Measurements from ENCODE around the gene RIC1. TPM values are rescaled to one million over a fixed set of nuclear protein-coding genes. Genes with fewer than 3 reads are reported as not detected.

Gene RIC1
- total and polyA plus RNA-seq, 2 of the 8 experiments (the other 6 are each of a cell fraction or from before 2014, with no cell fraction given): 10.7 to 24.5 TPM

- Histone ChIP-seq H4K20me1 (replicated peaks in 1 of 2; ENCODE audit: control insufficient read depth in 1 of 2, insufficient read depth in 2 of 2, low read length in 2 of 2) (no peaks in the 10 kb centered on the region), H2AFZ (ENCODE audit: low read length) (no peak overlapping the region), H2BK120ac (replicated peaks; ENCODE audit: low read depth, low read length) (no peak overlapping the region), H3K4me1 (replicated peaks in 1 of 4; ENCODE audit: control insufficient read depth in 3 of 4, insufficient read depth in 4 of 4, low read length in 3 of 4) (no peaks in the 10 kb centered on the region), H2AK5ac (ENCODE audit: low read depth, low read length) (no peak overlapping the region), H3K27me3 (replicated peaks in 1 of 4; ENCODE audit: control insufficient read depth in 3 of 4, extremely low read depth in 1 of 4, insufficient read depth in 3 of 4, low read length in 3 of 4) (no peaks in the 10 kb centered on the region), H2BK12ac (ENCODE audit: low read depth, low read length) (no peak overlapping the region), H3K79me1 (ENCODE audit: low read depth, low read length) (no peaks in the 10 kb centered on the region; the same call in 1 of the 2 replicates), H3K36me3 (ENCODE audit: control insufficient read depth in 2 of 4, insufficient read depth in 4 of 4, low read length in 3 of 4) (no peaks in the 10 kb centered on the region), H4K5ac (ENCODE audit: insufficient read length, low read depth, low read length) (no peak overlapping the region), H2BK20ac (ENCODE audit: low read length) (no peak overlapping the region), H3K9ac (replicated peaks in 1 of 4; ENCODE audit: extremely low read depth in 1 of 4, low read depth in 3 of 4, low read length in 3 of 4) (no peak overlapping the region), H4K91ac (replicated peaks; ENCODE audit: insufficient read length, low read length) (no peak overlapping the region), H3K4me3 (ENCODE audit: extremely low read depth in 1 of 4, insufficient read depth in 2 of 4, low read depth in 3 of 4, low read length in 4 of 4) (no peak overlapping the region), H3K27ac (ENCODE audit: low read depth, low read length) (no peak overlapping the region), H3K23me2 (ENCODE audit: low read depth, low read length) (no peaks in the 10 kb centered on the region), H3K4ac (replicated peaks; ENCODE audit: insufficient read length, low read depth, low read length) (no peak overlapping the region), H3K79me2 (ENCODE audit: control insufficient read depth in 1 of 2, insufficient read depth in 2 of 2, low read length in 2 of 2) (no peaks in the 10 kb centered on the region), H2BK15ac (ENCODE audit: low read length) (no peak overlapping the region), H4K8ac (ENCODE audit: extremely low read depth, insufficient read depth, low read length) (no peak overlapping the region), H2BK5ac (ENCODE audit: low read depth, low read length) (no peak overlapping the region), H3K4me2 (ENCODE audit: insufficient read depth in 1 of 2, low read depth in 2 of 2, low read length in 2 of 2) (no peak overlapping the region), H3K56ac (replicated peaks; ENCODE audit: insufficient read length, low read depth, low read length) (no peak overlapping the region), H3K18ac (ENCODE audit: extremely low read depth, low read length) (no peak overlapping the region), H3K9me3 (ENCODE audit: insufficient read depth in 2 of 2, low read depth in 1 of 2, low read length in 1 of 2) (no peaks in the 10 kb centered on the region), H3K14ac (ENCODE audit: insufficient read length) (no peak overlapping the region), H3K23ac (ENCODE audit: insufficient read length) (no peak overlapping the region)
- ChIA-PET POLR2A (ENCODE audit: partially characterized antibody) (no interaction called here), CTCF (ENCODE audit: partially characterized antibody) (no interaction called here)
- FAIRE-seq: no peak
- no peak for DNase-seq (ENCODE audit: low read depth in 1 of 2, low spot score in 2 of 2)
- no peak for TF ChIP-seq NRF1 (IDR thresholded peaks at IDR 0.05; ENCODE audit: low read depth, low read length)
- no peak for TF ChIP-seq TAF7 (optimal IDR thresholded peaks at IDR 0.05; ENCODE audit: borderline replicate concordance, low read depth, low read length)
- no peak for TF ChIP-seq CTCF (IDR thresholded peaks at IDR 0.05; ENCODE audit: control extremely low read depth in 1 of 3, insufficient read depth in 1 of 3, low read depth in 1 of 3, low read length in 3 of 3)
- TF ChIP-seq SAP30 (IDR thresholded peaks at IDR 0.05; ENCODE audit: insufficient read depth, insufficient replicate concordance, low read length): no peak
- TF ChIP-seq SIRT6 (IDR thresholded peaks at IDR 0.05; ENCODE audit: low read length): no peak
Measured at GRCh38 chr9:5617749-5618148, 11.2 kb upstream of the RIC1 start.
